ENCODE measurements around the gene AFG3L2. TPM values are rescaled to one million over a fixed set of nuclear protein-coding genes. Genes with fewer than 3 reads are reported as not detected.
"Not testable (repeated sequence)": the region's sequence is repeated elsewhere in the genome, so short reads cannot be mapped to it uniquely, and the experiment has no call there.

AFG3L2 gene
- 110 TPM for total RNA-seq
- long read RNA-seq, transcript AFG3L2-201 (17 exons, 3,247 nt) = major isoform, 267 of 333 reads
- long read RNA-seq, partial matches to known transcripts = 35 of 333 reads
- long read RNA-seq, other reads (novel, unspliced or antisense) = 31 of 333 reads

GRCh38 chr18:12376754-12377555 lies at the start of gene AFG3L2:
Gene AFG3L2, minus strand, starts transcription at chr18:12377227. Its CDS starts 145 bp downstream, at chr18:12377082.
- intact Hi-C loops (cut with DNase I) = loop anchor here (1.0 to 5.0 kb wide), 5 partner anchors 40 to 570 kb away; partner anchors contain the start of genes SPIRE1 and TUBB6
- peak; percentile 100 for DNase-seq (ENCODE audit: low spot score)

- DNase-seq (ENCODE audit: low spot score) = peak; percentile 14
- intact Hi-C loops (cut with DNase I) = no loop called here
These were observed 47.2 kb upstream of the AFG3L2 start for GRCh38 chr18:12424252-12424651.

- no peak for DNase-seq (ENCODE audit: low spot score)
- intact Hi-C loops (cut with DNase I) = no loop called here
These were observed 46.8 kb upstream of the AFG3L2 start for GRCh38 chr18:12423820-12424219.

- intact Hi-C loops (cut with DNase I) = no loop called here
- peak; percentile 71 for DNase-seq (ENCODE audit: low spot score)
These were observed 46.4 kb upstream of the AFG3L2 start for GRCh38 chr18:12423393-12423792.

- DNase-seq (ENCODE audit: low spot score) = no peak
- intact Hi-C loops (cut with DNase I) = no loop called here
These were observed 45.9 kb upstream of the AFG3L2 start for GRCh38 chr18:12422936-12423335.

- no peak for DNase-seq (ENCODE audit: low spot score)
- intact Hi-C loops (cut with DNase I) = no loop called here
These were observed 44.7 kb upstream of the AFG3L2 start for GRCh38 chr18:12421732-12422131.

GRCh38 chr18:12420821-12421421 lies 43.9 kb upstream of the AFG3L2 start:
- intact Hi-C loops (cut with DNase I) = no loop called here
- no peak for DNase-seq (ENCODE audit: low spot score)

- no peak for DNase-seq (ENCODE audit: low spot score)
- intact Hi-C loops (cut with DNase I) = no loop called here
These were observed 40.7 kb upstream of the AFG3L2 start for GRCh38 chr18:12417687-12418086.

GRCh38 chr18:12416098-12416729 lies 39.2 kb upstream of the AFG3L2 start:
- intact Hi-C loops (cut with DNase I) = no loop called here
- DNase-seq (ENCODE audit: low spot score) = no peak

GRCh38 chr18:12411456-12411855 lies 34.4 kb upstream of the AFG3L2 start:
- intact Hi-C loops (cut with DNase I) = no loop called here
- DNase-seq (ENCODE audit: low spot score) = no peak

- intact Hi-C loops (cut with DNase I); DNase-seq (ENCODE audit: low spot score): not testable (repeated sequence)
These were observed 33.7 kb upstream of the AFG3L2 start for GRCh38 chr18:12410747-12411146.

GRCh38 chr18:12410081-12410481 lies 33.1 kb upstream of the AFG3L2 start:
- intact Hi-C loops (cut with DNase I) = no loop called here
- no peak for DNase-seq (ENCODE audit: low spot score)

GRCh38 chr18:12409469-12409868 lies 32.4 kb upstream of the AFG3L2 start:
- intact Hi-C loops (cut with DNase I) = no loop called here
- no peak for DNase-seq (ENCODE audit: low spot score)

- peak; percentile 54 for DNase-seq (ENCODE audit: low spot score)
- intact Hi-C loops (cut with DNase I) = no loop called here
These were observed 31.3 kb upstream of the AFG3L2 start for GRCh38 chr18:12408247-12408869.

GRCh38 chr18:12406371-12407111 lies 29.5 kb upstream of the AFG3L2 start:
- intact Hi-C loops (cut with DNase I) = loop anchor here (1.0 kb wide), 1 partner anchor 252 kb away; the partner anchor contains the start of gene SPIRE1

GRCh38 chr18:12405066-12405465 lies 28.0 kb upstream of the AFG3L2 start:
- DNase-seq (ENCODE audit: low spot score) = peak; percentile 35
- intact Hi-C loops (cut with DNase I) = no loop called here

More at GRCh38 chr18:12406371-12407111, 29.5 kb upstream of the AFG3L2 start:
- DNase-seq (ENCODE audit: low spot score) = peak; percentile 35

GRCh38 chr18:12403601-12404506 lies 26.8 kb upstream of the AFG3L2 start:
- intact Hi-C loops (cut with DNase I) = no loop called here
- DNase-seq (ENCODE audit: low spot score) = peak; percentile 17

GRCh38 chr18:12401881-12402280 lies 24.9 kb upstream of the AFG3L2 start:
- intact Hi-C loops (cut with DNase I) = no loop called here
- DNase-seq (ENCODE audit: low spot score) = peak; percentile 69
